Spinal cord (tissue), 10 donors: ENCODE measurements around the gene RPL19. TPM values are rescaled to one million over a fixed set of nuclear protein-coding genes. Genes with fewer than 3 reads are reported as not detected.

Experiments used
- DNase-seq, 6 donors: peaks; one replicate each; pipeline versions ENCODE4 v3.0.0 to v3.0.0-alpha.2; 2013 to 2015; ENCODE audit warnings: low spot score in 6 of 6, low read depth in 4 of 6
- H3K27ac ChIP-seq: one replicate; pipeline ENCODE4 v1.5.1; 2013; ENCODE audit warnings: low read depth, low read length, control low read depth
- H3K27me3 ChIP-seq: one replicate; pipeline ENCODE4 v1.6.1; 2013; ENCODE audit warnings: low read length; ENCODE audit not compliant: control insufficient read depth, insufficient read depth
- H3K36me3 ChIP-seq: one replicate; pipeline ENCODE4 v1.6.1; 2013; ENCODE audit warnings: low read length; ENCODE audit not compliant: control insufficient read depth, insufficient read depth
- H3K4me1 ChIP-seq: one replicate; pipeline ENCODE4 v1.6.1; 2013; ENCODE audit warnings: low read length; ENCODE audit not compliant: control insufficient read depth, insufficient read depth
- H3K4me3 ChIP-seq: one replicate; pipeline ENCODE4 v1.5.1; 2013; ENCODE audit warnings: low read depth, low read length, control low read depth
- H3K9me3 ChIP-seq: one replicate; pipeline ENCODE4 v1.6.1; 2013; ENCODE audit warnings: low read length; ENCODE audit not compliant: control insufficient read depth, insufficient read depth
- WGBS: methylation state at CpG from one replicate; pipeline ENCODE4 v1.1.5; 2013; ENCODE audit warnings: missing lambda C conversion rate; ENCODE audit not compliant: insufficient coverage; 5-methylcytosine and 5-hydroxymethylcytosine counted together
- polyA plus RNA-seq, 2 donors: library from polyadenylated mRNA; unstranded; fragments of 120-200 nt; gene quantifications; one replicate each; pipeline ENCODE4 v1.2.1, GENCODE V29; 2013; ENCODE audit not compliant: insufficient read length in 2 of 2
- total RNA-seq, 2 donors: library from RNA; depleted of rRNA in 1 of 2; stranded (reverse); fragments of 120-200 nt in 1 of 2; fragments of >200 nt in 1 of 2; gene quantifications; one replicate each; pipeline versions ENCODE4 v1.2.3 to v1.2.4, GENCODE V29; 2013 to 2014
- donor health status: healthy.

RPL19 gene
- total and polyA plus RNA-seq, 4 donors, result 650 to 2,773 (median 1,270) TPM

GRCh38 chr17:39181303-39181702, 18.8 kb upstream of the RPL19 start:
- Histone ChIP-seq H3K4me1 (no peaks in the 10 kb centered on the region), H3K9me3 (no peaks in the 10 kb centered on the region), H3K36me3 (peaks cover 87% of the 10 kb centered on the region), H3K27me3 (no peaks in the 10 kb centered on the region), H3K4me3 (no peak overlapping the region), H3K27ac (no peak overlapping the region)
- 100% methylated on average over 3 of the region's 5 CpGs for WGBS
- no peak for DNase-seq

DNA sequence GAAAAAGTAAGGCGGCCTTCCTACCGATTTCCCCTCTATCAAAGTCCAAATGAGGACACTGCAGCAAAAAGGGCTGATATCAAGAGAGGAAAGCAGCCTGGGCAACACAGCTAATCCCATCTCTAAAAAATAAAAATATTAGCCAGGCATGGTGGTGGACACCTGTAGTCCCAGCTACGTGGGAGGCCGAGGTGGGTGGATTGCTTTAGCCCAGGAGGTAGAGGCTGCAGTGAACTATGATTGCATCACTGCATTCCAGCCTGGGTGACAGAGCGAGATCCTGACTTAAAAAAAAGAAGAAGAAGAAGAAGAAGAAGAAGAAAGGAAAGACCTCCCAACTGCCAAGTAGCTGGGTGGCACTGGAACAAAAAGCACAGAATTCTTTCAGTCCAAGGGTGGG, 17.0 kb upstream of the RPL19 start:
- H3K27me3 ChIP-seq, result no peaks in the 10 kb centered on the region
- H3K27ac ChIP-seq, result no peak overlapping the region
- no peaks in the 10 kb centered on the region for H3K4me1 ChIP-seq
- WGBS, result 90% methylated on average over 2 of the region's 5 CpGs
- H3K36me3 ChIP-seq, result peaks cover 87% of the 10 kb centered on the region
- H3K4me3 ChIP-seq, result no peak overlapping the region
- H3K9me3 ChIP-seq, result no peaks in the 10 kb centered on the region
- no peak for DNase-seq

DNA sequence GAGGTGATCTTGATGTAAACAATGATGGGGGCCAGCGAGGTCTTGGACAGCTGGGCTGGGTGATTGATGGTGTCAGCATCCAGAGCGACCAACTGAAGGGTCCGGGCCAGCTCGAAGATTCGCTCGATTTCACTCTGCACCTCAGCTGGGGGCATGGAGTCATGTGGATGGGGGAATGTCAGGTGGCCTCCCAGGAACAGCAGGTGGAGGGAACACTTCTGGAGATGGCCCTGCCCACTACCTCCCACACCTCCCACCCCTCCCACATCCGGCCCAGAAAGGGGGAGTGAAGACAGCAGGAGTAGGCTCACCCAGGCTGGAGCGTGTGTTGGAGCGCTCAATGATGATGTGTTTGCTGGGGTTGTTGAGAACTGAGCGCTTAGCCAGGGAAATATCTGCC, 16.4 kb upstream of the RPL19 start:
- Histone ChIP-seq H3K27ac (no peak overlapping the region), H3K4me1 (no peaks in the 10 kb centered on the region), H3K9me3 (no peaks in the 10 kb centered on the region), H3K36me3 (peaks cover 88% of the 10 kb centered on the region), H3K4me3 (no peak overlapping the region), H3K27me3 (no peaks in the 10 kb centered on the region)
- no peak for DNase-seq
- WGBS, result 85% methylated on average over 8 of the region's 10 CpGs

- Histone ChIP-seq H3K27ac (no peak overlapping the region), H3K27me3 (no peaks in the 10 kb centered on the region), H3K4me3 (no peak overlapping the region), H3K9me3 (no peaks in the 10 kb centered on the region), H3K36me3 (peaks cover 87% of the 10 kb centered on the region), H3K4me1 (no peaks in the 10 kb centered on the region)
- 85% methylated on average over 12 of the region's 15 CpGs for WGBS
- no peak for DNase-seq
Observed at GRCh38 chr17:39186481-39187002, 13.5 kb upstream of the RPL19 start.

DNA sequence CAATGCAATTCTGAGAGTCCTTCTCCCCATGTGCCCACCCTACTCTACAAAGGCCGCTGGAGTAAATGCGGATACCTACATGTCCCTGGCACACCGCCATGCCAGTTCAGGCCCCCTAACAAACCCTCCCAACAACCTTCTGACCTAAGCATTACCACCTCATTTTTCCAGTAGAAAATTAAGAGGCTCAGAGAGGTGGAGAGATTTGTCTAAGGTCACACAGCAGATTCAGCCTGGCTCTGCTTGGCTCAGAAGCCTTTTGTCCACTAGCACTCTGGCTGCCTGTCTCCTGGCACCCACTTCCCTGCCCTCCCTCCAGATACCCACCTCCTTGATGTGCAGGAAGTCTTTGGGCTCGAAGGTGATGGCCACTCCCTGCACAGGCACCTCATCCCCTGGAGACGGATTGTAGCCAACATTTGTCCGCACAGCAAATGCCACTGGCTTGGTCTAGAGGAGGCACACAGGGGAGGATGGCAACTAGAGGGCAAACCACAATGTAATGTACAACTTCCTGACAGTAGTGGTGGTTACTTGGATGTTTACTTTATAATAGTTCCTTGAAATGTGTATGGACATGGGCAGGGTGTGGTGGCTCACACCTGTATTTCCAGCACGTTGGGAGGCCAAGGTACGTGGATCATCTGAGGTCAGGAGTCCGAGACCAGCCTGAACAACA, 12.8 kb upstream of the RPL19 start:
- no peak for DNase-seq
- H3K27me3 ChIP-seq, result no peaks in the 10 kb centered on the region
- 100% methylated on average over 3 of the region's 9 CpGs for WGBS
- H3K36me3 ChIP-seq, result peaks cover 88% of the 10 kb centered on the region
- no peaks in the 10 kb centered on the region for H3K9me3 ChIP-seq
- H3K4me3 ChIP-seq, result no peak overlapping the region
- no peak overlapping the region for H3K27ac ChIP-seq
- H3K4me1 ChIP-seq, result no peaks in the 10 kb centered on the region

DNA sequence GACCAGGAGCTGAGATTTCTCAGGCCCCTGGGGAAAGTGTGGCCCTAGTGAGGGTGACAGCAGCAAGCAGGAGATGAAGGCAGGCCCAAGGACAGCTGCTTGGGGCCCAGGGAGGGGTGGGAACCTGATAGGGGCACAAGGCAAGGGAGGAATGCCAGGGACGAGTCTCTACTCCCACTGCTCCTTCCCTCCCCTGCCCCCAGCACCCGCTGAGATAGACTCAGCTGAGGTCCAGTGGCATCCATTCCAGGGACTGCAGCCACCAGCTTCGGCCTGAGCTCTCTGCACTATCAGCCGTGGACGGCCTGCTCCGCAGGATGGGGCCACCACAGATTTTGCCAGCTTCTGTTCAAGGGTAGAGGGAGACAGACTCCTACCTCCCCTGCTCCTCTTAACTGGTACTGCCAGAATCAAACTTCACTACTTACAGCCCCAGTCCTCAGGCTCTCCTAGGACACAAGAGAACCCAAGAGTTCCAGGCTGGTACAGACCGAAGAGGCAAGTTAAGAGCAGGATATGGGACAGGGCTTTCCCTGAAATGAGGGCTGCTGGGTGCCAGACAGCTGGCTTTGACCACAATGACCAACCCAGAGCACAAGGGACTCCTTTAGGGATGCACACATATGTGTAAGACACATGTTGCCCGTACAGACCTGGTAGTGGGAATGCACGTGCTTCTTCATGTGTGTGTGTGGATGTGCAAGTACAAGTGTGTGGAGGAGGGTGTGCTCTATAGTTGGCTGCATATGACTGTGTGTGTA, 8.2 kb upstream of the RPL19 start:
- H3K36me3 ChIP-seq, result peaks cover 71% of the 10 kb centered on the region
- H3K9me3 ChIP-seq, result no peaks in the 10 kb centered on the region
- no peak overlapping the region for H3K27ac ChIP-seq
- H3K4me1 ChIP-seq, result peaks cover 41% of the 10 kb centered on the region
- DNase-seq, result no peak
- H3K4me3 ChIP-seq, result no peak overlapping the region
- WGBS, result 93% methylated on average over 8 of the region's 9 CpGs
- H3K27me3 ChIP-seq, result no peaks in the 10 kb centered on the region

GRCh38 chr17:39192901-39193300, 7.2 kb upstream of the RPL19 start:
- no peak for DNase-seq
- Histone ChIP-seq H3K9me3 (no peaks in the 10 kb centered on the region), H3K27ac (no peak overlapping the region), H3K4me1 (peaks cover 46% of the 10 kb centered on the region), H3K4me3 (no peak overlapping the region), H3K36me3 (peaks cover 62% of the 10 kb centered on the region), H3K27me3 (no peaks in the 10 kb centered on the region)
- WGBS, result 96% methylated on average over 14 of the region's 16 CpGs

GRCh38 chr17:39193346-39193745, 6.7 kb upstream of the RPL19 start:
- no peaks in the 10 kb centered on the region for H3K9me3 ChIP-seq
- peaks cover 57% of the 10 kb centered on the region for H3K36me3 ChIP-seq
- H3K4me1 ChIP-seq, result peaks cover 50% of the 10 kb centered on the region
- H3K4me3 ChIP-seq, result no peak overlapping the region
- WGBS, result 82% methylated on average over 6 of the region's 10 CpGs
- H3K27me3 ChIP-seq, result no peaks in the 10 kb centered on the region
- no peak overlapping the region for H3K27ac ChIP-seq
- no peak for DNase-seq

GRCh38 chr17:39194089-39194984, 5.7 kb upstream of the RPL19 start:
- Histone ChIP-seq H3K4me1 (peaks cover 52% of the 10 kb centered on the region), H3K9me3 (no peaks in the 10 kb centered on the region), H3K27ac (peak overlapping the region; percentile 72), H3K27me3 (no peaks in the 10 kb centered on the region), H3K36me3 (peaks cover 52% of the 10 kb centered on the region), H3K4me3 (peak overlapping the region; percentile 29)
- DNase-seq, result peak in 2 of 6 donors; percentile 79 to 82
- WGBS, result 35% methylated on average over 17 of the region's 20 CpGs
